ENCODE results near the gene SPATC1L.
"Not testable (repeated sequence)": the region's sequence is repeated elsewhere in the genome, so short reads cannot be mapped to it uniquely, and the experiment has no call there.

The SPATC1L gene

DNA sequence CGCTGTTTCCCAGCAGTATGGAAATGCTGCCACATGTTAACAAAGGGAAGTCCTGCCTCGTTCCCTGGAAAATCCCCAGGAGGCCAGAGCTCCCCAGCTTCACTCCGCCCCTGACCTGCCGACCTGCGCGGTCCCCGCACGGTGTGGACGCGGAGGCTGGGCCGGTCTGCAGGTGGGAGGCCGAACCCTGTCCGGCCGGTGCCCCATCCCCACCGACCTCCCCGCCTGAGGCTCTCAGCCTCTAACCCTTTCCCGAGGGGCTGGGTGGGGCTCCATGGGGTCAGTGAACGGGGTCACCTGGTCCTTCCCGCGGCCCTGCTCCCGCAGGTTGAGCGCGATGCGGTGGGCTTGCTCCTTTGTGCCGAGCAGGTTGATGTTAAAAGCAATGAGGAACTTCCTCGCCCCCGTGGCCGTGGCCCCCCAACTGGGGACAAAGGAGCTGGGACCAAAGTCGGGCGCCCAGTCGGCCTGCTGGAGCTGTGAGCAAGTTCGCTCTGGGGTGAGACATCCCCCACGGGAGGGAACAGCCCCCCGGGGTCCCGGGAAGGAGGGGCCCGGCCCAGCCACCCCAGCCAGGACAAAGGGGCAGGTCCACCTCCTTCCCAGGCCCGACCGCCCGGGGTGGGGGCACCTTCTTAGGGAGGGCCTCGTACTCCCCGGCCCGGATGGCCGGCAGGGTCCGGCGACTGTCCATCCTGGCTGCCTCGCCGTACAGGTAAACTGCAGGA lies 32.8 kb downstream of the SPATC1L start:
- Histone ChIP-seq H3K4me1 (ENCODE audit: insufficient read depth, low read length) (peaks cover 2% of the 10 kb centered on the region; the same call in 1 of the 2 replicates), H3K9ac (ENCODE audit: low read depth, low read length) (no peak overlapping the region), H3K36me3 (ENCODE audit: insufficient read depth, low read length) (no peaks in the 10 kb centered on the region), H3K9me3 (ENCODE audit: control insufficient read depth, insufficient read depth, low read length) (no peaks in the 10 kb centered on the region)

DNA sequence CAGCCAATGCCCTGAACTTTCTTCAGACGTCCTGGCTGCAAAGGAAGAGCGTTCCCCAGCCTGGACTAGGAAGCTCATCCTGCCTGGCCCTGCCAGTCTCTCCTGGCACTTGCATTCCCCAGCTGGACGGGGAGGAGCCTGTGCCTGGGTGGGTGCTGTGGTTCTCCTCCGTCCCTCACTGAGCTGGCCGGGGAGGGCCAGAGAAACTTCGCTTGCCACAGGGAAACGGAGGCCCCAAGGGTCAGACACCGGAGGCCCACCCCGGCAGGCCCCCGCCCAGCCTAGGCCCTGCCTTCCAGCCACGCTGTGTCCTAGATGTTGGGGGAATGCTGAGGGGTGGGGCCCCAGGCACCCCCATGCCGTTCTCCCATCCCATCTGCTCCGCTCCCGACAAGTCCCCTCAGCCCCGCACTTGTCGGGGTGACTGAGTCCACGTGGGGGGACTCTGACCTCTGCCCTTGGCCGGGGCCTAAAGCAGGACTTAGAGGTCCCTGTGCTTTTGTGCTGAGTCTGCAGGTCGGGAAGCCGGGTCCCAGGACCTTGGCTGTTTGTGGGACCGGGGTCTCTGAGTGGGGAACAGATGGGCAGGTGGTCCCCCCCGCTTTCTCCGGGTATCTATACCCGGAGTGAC lies 33.7 kb downstream of the SPATC1L start:
- H3K9me3 ChIP-seq (ENCODE audit: control insufficient read depth, insufficient read depth, low read length), result no peaks in the 10 kb centered on the region
- no peaks in the 10 kb centered on the region for H3K36me3 ChIP-seq (ENCODE audit: insufficient read depth, low read length)
- H3K9ac ChIP-seq (ENCODE audit: low read depth, low read length), result no peak overlapping the region
- peaks cover 2% of the 10 kb centered on the region; the same call in 1 of the 2 replicates for H3K4me1 ChIP-seq (ENCODE audit: insufficient read depth, low read length)

DNA sequence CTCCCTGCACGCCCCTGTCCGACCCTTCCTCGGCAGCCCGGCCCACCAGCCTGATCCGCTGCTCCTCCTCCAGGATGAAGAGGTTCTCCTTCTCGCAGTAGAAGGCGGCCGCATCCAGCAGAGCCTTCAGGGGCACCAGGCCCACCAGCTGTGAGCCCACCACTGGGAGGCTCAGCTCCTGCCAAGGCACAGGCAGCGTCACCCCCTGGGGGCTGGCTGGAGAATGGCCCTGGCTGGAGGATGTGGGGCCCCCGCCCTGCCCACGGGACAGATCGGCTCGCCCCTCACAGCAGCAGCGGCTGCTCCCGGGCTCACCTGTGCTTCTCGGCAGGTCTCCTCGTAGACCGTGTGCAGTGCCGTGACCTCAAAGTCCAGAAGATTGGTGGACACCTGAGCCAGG lies 34.2 kb downstream of the SPATC1L start:
- Histone ChIP-seq H3K9me3 (ENCODE audit: control insufficient read depth, insufficient read depth, low read length) (no peaks in the 10 kb centered on the region), H3K4me1 (ENCODE audit: insufficient read depth, low read length) (peaks cover 2% of the 10 kb centered on the region; the same call in 1 of the 2 replicates), H3K9ac (ENCODE audit: low read depth, low read length) (no peak overlapping the region), H3K36me3 (ENCODE audit: insufficient read depth, low read length) (no peaks in the 10 kb centered on the region)

DNA sequence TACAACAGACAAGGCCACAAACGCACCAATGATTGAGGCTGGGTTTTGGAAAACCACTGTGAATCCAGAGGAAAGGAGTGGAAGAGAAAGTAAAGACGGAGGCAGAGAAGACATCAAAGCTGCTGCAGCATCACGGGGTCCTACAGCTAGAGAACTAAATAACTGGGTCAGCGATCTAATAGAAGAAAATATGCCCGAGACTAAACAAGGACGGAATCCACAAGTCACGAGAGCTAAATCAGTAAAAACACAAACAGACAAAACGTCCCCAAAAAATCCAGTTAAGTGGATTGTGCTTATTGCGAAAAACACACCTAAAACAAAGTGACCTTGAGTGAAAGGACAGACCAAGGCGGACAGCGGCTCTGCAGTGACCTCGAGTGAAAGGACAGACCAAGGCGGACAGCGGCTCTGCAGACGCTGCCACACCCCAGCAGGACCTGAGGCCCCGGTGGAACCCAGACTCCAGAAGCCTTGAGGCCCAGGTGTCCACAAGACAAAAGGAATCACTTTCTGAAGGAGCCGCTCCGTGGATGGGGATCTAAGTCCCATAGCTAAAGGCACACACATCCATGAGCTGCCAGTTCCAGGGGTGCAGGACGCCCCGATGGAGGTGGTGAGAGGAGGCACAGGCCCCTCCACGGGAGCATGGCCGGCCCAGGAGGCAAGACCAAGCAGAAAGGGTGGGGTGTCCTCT lies 34.9 kb downstream of the SPATC1L start:
- Histone ChIP-seq H3K4me1 (ENCODE audit: insufficient read depth, low read length) (peaks cover 2% of the 10 kb centered on the region; the same call in 1 of the 2 replicates), H3K36me3 (ENCODE audit: insufficient read depth, low read length) (no peaks in the 10 kb centered on the region), H3K9me3 (ENCODE audit: control insufficient read depth, insufficient read depth, low read length) (no peaks in the 10 kb centered on the region), H3K9ac (ENCODE audit: low read depth, low read length) (no peak overlapping the region)

DNA sequence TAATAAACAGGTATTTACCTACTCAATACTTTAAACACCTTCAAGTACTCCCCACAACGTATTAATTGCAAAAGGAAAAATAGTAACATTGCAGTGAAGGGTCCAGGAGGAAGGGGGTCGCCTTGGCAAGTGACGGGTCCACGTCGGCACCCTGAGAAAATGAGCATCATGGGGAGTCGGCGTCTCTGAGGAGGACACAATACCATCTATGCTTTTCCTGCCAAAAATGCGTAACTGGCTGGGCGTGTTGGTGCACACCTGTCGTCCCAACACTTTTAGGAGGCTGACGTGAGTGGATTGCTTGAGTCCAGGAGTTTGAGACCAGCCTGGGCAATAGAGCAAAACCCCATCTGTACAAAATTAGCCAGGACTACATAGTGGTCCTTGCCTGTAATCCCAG lies 36.2 kb downstream of the SPATC1L start:
- H3K36me3 ChIP-seq (ENCODE audit: insufficient read depth, low read length), result no peaks in the 10 kb centered on the region
- H3K9me3 ChIP-seq (ENCODE audit: control insufficient read depth, insufficient read depth, low read length), result no peaks in the 10 kb centered on the region
- peaks cover 2% of the 10 kb centered on the region; the same call in 1 of the 2 replicates for H3K4me1 ChIP-seq (ENCODE audit: insufficient read depth, low read length)
- H3K9ac ChIP-seq (ENCODE audit: low read depth, low read length), result no peak overlapping the region

DNA sequence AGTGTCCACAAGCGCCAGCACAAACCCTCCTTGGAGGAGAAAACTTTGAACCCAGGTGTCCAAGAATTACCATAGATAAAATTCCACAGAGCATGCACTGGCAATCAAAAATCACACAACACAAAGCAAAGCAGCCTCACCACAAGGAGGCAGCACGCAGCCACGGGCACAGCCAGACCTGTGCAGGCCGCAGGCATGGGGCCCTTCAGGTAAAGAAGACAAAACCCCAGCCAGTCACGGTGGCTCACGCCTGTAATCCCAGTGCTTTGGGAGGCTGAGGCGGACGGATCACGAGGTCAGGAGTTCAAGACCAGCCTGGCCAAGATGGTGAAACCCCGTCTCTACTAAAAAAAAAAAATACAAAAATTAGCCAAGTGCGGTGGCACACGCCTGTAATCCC lies 36.8 kb downstream of the SPATC1L start:
- H3K36me3 ChIP-seq (ENCODE audit: insufficient read depth, low read length); H3K4me1 ChIP-seq (ENCODE audit: insufficient read depth, low read length); H3K9me3 ChIP-seq (ENCODE audit: control insufficient read depth, insufficient read depth, low read length); H3K9ac ChIP-seq (ENCODE audit: low read depth, low read length): not testable (repeated sequence)

DNA sequence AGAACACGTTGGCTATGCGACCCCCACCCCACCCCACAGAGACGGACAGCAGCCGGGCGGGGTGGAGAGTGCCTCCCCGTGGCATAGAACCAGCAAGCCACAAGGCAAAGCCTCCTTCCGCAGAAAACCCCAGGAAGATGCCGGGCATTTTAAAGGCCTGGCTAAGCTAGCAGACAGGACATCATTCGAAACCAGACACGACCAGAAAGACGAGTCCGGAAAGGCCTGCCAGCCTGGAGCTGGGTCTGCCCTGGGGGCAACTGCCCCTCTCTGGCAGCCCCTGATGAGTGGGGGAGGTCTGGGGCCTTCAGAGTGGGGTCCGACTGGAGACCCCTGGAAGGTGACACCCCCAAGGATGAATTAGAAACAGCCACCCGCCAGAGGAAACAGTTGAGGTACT lies 37.4 kb downstream of the SPATC1L start:
- H3K9me3 ChIP-seq (ENCODE audit: control insufficient read depth, insufficient read depth, low read length), result no peaks in the 10 kb centered on the region
- H3K4me1 ChIP-seq (ENCODE audit: insufficient read depth, low read length), result peaks cover 2% of the 10 kb centered on the region; the same call in 1 of the 2 replicates
- H3K9ac ChIP-seq (ENCODE audit: low read depth, low read length), result no peak overlapping the region
- H3K36me3 ChIP-seq (ENCODE audit: insufficient read depth, low read length), result no peaks in the 10 kb centered on the region

DNA sequence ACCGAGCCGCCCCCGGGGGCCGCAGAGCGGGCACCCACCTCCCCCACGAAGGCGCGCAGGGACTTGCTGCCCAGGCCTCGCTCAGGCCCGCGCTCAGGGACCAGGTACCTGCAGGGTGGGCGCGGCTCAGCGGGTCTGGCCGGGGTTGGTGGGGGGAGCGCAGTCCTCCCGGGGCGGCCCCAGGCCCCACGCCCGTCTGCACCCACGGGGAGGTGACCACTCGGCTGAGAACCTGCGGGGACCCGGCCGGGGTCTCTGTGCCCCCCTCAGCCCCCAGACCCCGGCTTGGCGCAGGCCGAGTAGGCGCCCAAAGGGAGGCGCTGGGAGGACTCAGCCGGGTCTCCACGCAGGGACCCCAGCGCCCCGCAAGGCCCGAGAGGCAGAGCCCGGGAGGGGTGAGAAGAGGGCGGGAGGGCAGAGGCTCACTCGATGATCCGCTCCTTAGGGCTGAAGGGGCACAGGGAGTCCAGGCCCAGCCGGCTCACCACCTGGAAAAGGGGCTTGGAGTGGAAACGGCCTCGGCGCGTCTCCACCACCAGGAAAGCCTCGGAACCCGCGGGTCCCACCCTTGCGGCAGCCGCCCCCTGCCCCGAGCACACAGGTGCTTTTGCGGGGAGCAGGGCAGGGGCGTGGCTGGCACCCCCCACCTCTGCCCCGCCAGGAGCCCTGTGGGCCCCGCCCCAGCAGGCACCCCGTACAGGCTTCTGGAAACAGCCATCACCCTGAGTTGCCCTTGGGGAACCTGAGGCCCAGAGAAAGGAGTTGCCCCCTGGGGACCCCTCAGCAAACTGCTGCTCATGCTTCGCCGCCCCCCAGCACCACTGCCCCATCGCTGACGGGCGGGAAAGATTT lies 38.2 kb downstream of the SPATC1L start:
- no peaks in the 10 kb centered on the region for H3K36me3 ChIP-seq (ENCODE audit: insufficient read depth, low read length)
- no peak overlapping the region for H3K9ac ChIP-seq (ENCODE audit: low read depth, low read length)
- peaks cover 2% of the 10 kb centered on the region; the same call in 1 of the 2 replicates for H3K4me1 ChIP-seq (ENCODE audit: insufficient read depth, low read length)
- no peaks in the 10 kb centered on the region for H3K9me3 ChIP-seq (ENCODE audit: control insufficient read depth, insufficient read depth, low read length)

DNA sequence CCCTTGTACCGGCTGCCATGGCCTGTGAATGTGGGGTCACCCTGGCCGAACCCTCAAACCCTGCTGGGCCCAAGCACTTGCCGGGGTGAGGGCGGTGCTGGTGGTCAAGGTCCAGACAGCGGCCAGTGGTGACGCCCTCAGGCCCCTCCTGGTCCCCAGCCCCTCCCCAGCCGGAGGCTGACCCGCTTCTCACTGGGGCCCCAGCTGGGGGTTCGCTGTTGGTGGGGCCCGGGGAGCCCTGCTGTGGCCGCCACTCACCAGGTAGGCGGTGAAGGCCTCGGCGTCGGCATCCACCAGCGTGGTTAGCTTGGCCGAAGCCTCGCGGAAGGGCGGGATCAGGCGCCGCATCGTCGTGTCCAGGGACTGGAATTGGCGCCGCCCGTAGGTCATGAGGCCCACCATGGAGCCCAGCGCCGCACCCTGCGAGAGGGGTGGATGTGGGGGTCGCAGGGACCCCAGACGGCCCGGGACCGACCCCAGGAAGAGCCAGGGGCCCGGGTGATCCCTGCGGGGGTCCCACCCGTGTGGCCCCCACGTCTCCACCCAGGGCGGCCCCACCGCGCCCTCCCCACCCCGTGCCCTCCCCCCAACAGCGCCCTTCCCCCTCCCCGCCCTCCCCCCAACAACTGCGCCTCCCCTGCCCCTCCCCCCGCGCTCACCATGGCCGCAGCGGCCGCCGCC lies 39.0 kb downstream of the SPATC1L start:
- Histone ChIP-seq H3K9me3 (ENCODE audit: control insufficient read depth, insufficient read depth, low read length) (no peaks in the 10 kb centered on the region), H3K9ac (ENCODE audit: low read depth, low read length) (no peak overlapping the region), H3K36me3 (ENCODE audit: insufficient read depth, low read length) (no peaks in the 10 kb centered on the region), H3K4me1 (ENCODE audit: insufficient read depth, low read length) (peaks cover 2% of the 10 kb centered on the region; the same call in 1 of the 2 replicates)

DNA sequence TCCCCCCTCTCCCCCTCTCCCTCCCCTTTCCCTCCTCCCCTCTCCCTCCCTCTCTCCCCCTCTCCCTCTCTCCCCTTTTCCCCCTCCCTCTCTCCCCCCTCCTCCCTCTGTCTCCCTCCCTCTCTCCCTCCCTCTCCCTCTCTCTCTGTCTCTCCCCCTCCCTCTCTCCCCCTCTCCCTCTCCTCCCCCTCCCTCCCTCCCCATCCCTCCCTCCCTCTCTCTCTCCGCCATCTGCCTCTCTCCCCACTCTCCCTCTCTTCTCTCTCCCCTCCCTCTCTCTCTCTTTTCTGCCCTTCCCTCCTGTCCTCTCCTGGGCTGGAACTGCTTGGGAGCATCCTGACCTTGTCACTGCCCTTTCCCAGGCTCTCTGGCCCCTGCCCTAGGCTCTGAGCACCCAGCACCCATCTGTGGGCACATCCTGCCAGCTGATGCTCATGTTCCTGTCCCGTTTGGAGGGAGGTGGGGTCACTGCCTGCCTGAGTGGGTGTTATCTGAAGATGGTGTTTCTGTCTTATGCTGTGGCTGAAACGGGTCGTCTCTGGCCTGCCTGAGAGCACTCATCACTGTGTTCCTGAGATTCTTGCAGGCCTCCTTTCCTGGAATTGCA lies 39.7 kb downstream of the SPATC1L start:
- H3K9ac ChIP-seq (ENCODE audit: low read depth, low read length), result no peak overlapping the region
- H3K36me3 ChIP-seq (ENCODE audit: insufficient read depth, low read length), result no peaks in the 10 kb centered on the region
- no peaks in the 10 kb centered on the region for H3K9me3 ChIP-seq (ENCODE audit: control insufficient read depth, insufficient read depth, low read length)
- peaks cover 2% of the 10 kb centered on the region; the same call in 1 of the 2 replicates for H3K4me1 ChIP-seq (ENCODE audit: insufficient read depth, low read length)

DNA sequence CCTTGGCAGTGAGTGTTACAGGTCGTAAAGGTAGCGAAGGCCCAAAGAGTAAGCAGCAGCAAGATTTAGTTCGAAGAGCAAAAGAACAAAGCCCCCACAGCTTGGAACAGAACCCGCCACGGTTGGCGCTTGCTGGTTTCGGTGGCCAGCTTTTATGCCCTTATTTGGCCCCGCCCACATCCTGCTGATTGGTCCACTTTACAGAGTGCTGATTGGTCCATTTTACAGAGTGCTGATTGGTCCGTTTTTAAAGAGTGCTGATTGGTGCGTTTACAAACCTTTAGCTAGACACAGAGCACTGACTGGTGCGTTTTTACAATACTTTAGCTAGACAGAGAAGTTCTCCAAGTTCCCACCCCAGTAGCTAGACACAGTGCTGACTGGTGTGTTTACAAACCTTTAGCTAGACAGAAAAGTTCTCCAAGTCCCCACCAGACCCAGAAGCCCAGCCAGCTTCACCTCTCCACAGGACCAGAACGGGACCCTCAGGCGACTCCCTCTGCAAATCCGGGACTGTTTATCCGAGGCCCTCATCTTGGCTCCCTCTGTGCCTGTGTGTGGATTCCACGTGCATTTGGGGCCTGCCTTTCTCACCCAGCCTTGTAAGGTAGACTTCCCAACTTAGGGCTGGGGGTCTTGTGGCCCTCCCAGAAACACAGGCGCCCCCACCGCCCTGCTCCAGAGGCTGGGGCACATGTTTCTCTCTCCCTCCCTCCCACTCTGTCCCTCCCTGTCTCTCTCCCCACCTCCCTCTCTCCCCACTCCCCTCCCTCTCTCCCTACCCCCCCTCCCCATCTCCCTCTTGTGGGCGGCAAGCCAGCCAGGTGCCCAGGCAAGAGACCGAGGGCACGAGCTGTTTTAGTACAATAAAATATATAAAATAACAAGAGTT lies 41.4 kb downstream of the SPATC1L start:
- Histone ChIP-seq H3K9ac (ENCODE audit: low read depth, low read length) (no peak overlapping the region; the same call in 1 of the 2 replicates), H3K36me3 (ENCODE audit: insufficient read depth, low read length) (no peaks in the 10 kb centered on the region), H3K4me1 (ENCODE audit: insufficient read depth, low read length) (peaks cover 2% of the 10 kb centered on the region; the same call in 1 of the 2 replicates), H3K9me3 (ENCODE audit: control insufficient read depth, insufficient read depth, low read length) (no peaks in the 10 kb centered on the region)

DNA sequence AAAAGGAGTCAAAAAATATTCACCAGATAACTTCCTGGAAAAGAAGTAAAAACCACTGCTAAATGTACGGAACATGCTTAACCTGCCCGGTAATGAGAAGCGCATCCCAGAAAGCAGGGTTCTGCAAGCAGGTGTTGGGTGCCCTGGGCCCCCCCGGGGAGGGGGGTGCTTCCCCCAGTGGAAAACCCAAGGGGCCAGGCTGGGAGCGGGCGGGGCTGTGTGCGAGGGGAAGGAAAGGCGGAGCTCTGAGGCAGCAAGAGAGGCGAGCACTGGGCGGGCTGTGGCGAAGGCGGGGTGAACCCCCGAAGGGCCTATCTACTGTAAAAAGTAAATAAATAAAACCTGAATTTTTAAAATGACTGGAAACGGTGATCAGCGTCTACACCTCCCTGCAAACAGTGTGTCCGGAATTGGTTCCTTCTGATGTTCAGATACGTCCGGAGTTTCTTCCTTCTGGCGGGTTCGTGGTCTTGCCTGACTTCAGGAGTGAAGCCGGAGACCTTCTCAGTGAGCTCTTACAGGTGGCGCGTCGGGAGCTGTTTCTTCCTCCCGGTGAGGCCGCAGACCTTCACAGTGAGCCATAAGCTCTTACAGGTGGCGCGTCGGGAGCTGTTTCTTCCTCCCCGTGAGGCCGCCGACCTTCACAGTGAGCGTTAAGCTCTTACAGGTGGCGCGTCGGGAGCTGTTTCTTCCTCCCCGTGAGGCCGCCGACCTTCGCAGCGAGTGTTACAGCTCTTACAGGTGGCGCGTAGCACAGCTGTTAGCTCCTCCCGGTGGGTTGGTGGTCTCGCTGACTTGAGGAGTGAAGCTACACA lies 42.3 kb downstream of the SPATC1L start:
- Histone ChIP-seq H3K9ac (ENCODE audit: low read depth, low read length) (peak overlapping the region; percentile 21; the same call in 1 of the 2 replicates), H3K4me1 (ENCODE audit: insufficient read depth, low read length) (peaks cover 1% of the 10 kb centered on the region; the same call in 1 of the 2 replicates), H3K9me3 (ENCODE audit: control insufficient read depth, insufficient read depth, low read length) (no peaks in the 10 kb centered on the region), H3K36me3 (ENCODE audit: insufficient read depth, low read length) (no peaks in the 10 kb centered on the region)

All from ES-I3 (cell line).